ENCODE results near the gene LRP1.
A peak's percentile ranks its signal among the peaks of the same experiment; 100 is the strongest.

The LRP1 gene

DNA sequence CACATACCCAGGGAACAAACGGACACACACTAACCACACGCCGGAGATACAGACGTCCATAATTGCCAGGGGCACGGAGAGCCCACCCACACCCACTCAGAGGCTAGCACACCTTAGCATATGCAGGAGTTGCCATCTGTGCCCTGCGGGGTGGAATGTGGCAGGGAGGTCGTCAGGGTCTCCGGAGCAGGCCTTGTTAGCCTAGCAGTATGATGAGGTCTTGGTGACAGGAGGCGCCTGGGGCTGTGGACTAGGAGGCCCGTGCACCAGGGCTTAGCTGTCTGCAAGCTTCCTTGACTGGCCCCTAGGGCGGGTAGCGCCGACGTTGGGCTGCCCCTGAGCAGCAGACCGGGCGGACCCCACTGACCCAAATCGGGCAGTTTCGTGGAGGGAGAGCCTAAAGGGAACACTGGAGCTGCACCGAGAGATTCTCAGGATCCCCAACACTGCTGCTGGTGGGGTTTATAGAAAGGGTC, 112.7 kb downstream of the LRP1 start:
- DNase-seq, result peak; percentile 75

DNA sequence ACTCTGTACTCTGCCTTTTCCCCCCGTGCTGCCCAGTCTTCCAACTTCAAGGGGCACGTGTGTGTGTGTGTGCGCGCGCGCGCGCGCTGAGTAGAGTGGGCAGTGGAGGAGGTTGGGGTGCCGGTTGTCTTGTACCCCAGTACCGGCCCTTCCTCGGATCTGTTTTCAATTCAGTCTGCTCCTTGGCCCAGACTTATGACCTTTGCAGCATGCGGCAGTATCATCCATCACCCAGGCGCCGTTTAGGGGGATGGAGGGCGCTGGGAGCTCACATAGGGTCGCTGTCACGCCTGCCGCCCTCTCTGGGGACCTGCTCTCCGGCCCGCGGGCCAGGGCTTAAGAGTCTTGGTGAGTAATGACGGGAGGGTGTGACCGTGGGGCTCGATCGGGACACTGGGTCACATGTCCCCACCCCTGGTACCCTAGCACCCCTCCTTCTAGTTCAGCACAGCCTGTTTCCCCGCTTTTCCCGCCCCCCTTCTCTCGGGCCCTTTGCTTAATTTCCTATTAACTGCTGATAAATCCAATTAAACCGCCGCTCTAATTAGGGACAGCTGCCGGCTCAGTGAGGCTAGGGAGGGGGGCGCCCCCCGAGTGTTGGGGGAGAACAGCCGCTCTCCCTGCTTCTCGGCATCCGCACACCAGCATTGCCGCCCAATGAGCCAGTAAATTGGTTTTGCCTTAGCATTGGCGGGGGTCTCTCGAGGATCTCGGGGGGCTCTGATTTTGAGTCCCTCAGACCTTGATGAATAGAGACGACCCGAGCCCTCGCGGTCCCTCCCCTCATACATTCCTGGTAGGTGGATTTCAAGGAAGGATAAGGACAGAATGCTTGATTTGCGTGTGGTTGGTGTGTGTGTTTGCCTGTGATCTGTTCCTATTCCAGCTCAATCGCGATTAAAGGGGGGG, 113.4 kb downstream of the LRP1 start:
- peak; percentile 50 for DNase-seq

DNA sequence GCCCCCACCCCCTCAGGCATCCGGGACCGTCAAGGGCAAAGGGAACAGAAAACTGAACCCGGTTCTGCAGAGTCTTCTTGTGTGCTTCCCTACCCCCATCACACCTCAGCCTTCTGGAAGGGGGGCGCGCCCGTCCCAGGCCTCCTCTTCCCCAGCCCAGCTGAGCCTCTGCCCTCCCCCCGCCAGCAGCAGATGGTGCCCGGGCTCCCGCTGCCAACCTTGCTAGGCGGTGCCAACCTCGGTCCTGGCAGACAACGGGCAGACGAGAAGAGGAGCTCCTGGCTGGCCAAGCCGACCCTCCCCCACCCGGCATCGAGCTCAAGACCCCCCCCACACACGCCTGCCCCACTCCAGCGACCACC, 114.0 kb downstream of the LRP1 start:
- peak; percentile 92 for DNase-seq

DNA sequence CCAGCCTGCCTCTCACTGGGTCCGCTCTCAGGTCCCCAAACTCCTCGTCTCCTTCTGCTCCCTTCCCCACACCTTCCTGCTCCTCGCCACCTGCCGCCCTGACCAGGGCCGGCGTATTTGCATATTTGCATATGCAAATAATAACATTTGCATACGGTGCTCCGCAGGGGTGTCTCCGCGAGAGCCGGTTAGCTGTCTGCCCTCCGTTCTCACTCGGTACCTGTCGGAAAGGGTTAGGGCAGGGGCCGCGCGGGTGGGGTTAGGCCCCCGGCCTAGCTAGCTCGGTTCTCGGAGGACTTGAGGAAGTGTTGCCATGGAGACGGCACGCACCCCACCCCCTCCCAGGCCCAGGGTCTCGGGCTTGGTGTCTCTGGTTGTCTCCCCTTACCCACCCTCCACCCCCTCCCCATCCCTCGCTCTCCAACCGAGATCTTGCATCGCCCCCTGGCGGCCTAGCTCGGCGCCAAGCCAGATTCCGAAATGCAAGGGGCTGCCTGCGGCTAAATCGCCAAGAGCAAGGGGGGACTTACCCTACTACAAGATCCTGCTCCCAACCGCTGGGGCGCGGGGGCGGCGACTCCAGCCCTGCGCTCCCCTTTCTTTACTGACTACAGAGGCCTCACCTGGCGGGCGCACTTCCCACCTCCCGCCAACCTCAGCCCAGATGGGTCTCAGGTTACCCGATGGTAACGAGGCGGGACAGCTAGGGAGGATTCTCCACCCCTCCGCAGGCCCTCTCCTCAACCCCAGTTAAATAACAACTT, 114.6 kb downstream of the LRP1 start:
- peak; percentile 96 for DNase-seq

DNA sequence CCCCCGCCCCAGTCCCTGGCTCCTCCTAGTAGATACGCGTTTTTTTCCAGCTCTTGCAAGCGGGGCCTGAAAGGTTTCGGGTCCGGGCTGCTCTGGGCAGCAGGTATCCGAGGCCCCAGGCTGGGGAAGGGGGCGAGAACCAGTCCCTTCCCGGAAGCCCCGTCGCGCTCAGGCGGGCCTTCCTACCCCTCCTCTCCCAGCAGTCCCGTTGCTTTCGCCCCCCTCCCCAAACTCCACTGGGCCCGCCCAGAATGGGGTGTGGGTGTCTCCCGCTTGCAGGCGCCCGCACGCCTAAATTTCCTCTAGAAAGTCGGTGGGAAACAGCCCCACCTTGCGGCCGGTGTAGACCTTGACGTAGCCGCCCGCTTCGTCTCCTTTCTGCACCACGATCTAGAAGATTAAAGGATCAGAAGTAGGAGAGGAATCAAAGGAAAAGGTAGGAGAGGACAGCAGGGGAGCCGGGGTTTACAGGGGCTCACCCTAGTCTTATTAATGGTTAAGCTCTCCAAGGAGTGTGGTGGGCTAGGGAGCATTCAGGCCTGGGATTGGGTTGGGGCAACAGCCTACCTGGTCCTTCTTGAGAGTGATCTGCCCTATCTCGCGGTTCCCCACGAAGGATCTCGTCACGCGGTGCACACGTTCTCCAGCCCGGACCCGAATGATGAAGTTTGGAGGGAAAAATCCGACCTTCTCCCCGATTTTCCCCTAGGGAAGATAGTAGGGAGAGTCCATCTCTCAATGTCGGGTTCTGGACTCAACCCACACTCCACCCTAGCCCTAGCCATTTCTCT, 115.4 kb downstream of the LRP1 start:
- DNase-seq, result peak; percentile 85

DNA sequence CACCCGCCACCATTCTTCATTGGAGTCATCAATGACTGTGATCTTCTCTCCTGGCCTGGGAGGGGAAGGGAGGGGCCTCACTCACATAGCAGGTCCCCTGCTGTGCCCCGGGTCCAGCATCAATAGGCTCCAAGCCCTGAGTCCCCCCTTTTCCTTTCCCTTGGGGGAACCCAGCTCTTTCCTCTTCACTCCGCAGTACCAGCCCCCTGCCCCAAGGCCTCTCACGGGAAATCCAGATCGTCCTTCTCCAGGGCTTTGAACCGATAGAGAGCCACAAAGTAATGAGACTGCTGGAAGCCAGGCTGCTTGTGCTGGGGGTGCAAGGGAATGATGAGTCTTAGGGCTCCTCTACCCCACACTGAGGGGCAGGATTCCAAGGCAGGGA, 116.0 kb downstream of the LRP1 start:
- no peak for DNase-seq

DNA sequence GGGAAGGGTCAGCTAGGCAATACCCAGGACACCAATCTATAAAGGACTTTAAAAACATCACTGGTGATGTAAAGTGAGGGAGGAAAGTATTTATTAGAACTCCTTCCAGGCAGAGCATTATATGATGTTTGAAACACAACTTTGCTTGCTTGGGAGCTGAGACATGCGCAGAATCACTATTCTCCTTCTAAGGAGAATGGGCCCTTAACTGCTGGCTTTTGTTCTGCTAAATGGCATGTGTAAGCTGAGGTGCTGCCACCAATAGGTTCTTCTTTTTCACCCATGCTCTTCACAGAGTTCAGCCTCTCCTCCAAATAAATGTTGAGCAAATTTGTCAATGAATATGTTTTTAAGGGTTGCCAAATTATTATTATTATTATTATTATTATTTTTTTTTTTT, 118.8 kb downstream of the LRP1 start:
- no peak for DNase-seq

DNA sequence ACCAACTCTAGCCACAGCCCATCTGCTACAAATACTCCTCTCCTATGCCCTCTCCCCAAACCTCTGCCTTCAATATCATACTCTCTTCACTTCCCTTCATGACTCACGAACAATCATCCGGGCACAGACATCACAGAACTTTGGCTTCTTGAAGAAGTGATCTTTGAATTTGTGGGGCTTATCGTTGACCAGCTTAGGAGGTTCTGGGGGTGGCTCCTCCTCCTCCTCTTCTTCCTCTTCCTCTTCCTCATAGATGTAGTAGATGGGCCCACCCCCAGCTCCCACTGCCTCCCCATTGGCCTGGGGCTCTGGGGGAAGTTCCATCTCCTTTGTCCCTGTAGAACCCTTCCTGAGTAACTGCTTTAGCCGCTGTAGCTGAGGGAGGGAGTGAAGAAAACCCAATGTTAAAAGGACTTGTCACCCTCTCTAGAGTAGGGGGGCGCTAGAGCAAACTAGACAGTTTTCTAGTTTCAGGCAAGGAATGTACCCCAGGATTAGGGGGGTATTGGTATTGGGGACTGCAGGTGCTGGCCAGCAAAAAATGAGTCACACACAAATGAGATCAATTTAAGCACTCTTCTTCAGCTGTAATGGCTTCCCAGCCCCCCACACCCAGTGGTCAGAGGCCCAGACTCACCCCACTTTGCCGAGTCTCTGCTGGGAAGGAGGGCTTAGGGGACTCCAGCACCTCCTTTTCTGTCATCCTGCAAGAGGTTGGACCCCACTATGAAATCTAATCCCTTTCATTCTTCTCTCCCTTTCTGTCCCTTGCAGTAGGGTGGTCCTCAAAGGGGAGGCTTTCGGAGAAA, 120.9 kb downstream of the LRP1 start:
- no peak for DNase-seq

DNA sequence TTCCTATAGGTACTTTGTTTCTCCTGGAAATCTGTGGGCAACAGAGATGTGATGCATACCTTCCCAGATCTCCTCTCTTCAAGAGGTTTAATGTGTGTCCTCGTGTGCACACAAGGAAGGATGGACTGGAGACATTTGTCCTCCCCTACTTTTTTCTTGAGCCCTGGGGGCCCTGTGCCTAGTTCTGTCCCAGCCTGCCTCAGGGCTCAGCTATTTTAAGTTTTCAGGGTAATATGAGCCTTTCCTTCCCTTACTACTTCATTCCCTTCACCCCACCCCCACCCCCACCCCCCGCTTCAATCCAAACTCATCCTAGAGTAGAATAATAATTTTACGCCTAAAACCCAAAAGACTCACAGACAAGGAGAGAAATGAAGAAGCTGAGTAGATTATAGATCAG, 122.3 kb downstream of the LRP1 start:
- no peak for DNase-seq

DNA sequence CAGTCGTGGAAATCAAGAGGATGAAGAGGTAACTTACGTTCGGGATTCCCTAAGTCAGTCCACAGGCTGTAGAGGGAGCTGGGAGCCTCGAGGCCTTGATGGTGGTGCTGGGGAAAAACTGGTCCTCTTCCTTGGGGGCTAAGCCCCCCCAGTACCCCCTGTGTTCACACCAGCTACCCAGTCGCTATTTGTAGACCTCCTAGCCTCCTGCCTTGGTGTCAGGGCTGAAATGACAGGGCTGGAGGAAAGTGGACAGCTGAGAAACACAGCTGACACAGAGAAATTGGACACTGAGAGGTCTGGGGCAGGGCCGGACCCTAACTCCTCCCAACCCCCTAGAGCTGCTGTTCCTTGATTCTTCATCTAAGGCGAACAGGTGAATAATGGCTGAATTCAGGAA, 122.7 kb downstream of the LRP1 start, which contains the start of gene STAC3:
TSS of gene STAC3 (minus strand) at position 232 of the 400 bp plus-strand sequence. CDS start 1,551 bp downstream, outside the sequence.
- no peak for DNase-seq

DNA sequence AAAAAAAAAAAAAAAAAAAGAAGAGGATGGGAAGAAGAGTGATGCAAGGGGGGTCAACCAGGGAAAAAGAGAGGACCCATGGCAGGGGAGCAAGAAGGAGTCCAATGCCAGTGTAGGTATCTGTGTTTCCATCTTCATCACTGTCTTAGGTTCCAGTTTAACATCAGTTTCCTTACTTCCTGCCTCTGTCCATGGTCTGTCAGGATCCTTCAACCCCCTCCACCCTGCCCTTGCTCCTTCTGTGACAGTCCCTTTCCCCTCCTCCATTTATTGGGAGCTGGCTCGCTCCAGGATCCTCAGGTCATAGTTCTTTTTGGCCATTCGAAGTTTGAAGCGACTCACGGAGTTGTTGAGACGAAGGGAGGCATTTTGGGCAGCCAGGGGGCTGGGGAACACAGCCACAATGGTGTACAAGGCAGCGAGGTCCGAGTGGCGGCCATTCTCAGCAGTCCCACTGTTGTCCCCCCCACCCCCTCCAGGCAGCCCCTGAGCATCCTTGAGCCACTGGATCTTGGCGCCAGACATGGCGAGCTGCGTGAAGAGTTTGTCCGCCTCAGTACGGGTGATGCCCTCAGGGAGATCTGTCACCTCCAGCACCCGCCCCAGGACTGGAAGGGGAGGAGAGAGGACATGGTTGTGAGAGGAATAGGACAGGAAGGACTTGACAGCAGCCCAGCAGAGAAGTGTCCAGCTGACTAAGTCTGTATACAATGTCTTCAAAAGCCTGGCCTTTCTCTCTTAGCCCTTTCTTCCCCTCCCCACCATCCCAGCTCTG, 126.4 kb downstream of the LRP1 start:
- DNase-seq, result no peak

DNA sequence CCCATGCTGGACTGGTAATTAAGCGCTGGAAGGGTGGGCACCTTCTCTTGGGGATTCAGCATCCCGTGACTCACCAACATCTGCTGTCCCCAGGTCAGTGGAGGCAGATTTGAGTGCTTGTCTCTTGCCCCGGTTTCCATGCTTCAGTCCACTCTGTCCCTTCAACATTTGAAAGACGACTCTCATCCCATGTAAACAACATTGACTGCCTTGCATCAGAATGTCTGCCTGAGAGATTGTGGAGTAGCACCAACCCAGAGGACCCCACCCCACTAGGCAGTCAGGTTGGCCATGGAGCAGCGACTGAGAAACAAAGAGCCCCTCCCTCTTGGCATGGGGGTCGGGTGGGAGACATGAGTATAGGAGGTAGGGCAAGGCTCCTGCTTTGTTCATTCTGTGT, 127.6 kb downstream of the LRP1 start:
- no peak for DNase-seq

DNA sequence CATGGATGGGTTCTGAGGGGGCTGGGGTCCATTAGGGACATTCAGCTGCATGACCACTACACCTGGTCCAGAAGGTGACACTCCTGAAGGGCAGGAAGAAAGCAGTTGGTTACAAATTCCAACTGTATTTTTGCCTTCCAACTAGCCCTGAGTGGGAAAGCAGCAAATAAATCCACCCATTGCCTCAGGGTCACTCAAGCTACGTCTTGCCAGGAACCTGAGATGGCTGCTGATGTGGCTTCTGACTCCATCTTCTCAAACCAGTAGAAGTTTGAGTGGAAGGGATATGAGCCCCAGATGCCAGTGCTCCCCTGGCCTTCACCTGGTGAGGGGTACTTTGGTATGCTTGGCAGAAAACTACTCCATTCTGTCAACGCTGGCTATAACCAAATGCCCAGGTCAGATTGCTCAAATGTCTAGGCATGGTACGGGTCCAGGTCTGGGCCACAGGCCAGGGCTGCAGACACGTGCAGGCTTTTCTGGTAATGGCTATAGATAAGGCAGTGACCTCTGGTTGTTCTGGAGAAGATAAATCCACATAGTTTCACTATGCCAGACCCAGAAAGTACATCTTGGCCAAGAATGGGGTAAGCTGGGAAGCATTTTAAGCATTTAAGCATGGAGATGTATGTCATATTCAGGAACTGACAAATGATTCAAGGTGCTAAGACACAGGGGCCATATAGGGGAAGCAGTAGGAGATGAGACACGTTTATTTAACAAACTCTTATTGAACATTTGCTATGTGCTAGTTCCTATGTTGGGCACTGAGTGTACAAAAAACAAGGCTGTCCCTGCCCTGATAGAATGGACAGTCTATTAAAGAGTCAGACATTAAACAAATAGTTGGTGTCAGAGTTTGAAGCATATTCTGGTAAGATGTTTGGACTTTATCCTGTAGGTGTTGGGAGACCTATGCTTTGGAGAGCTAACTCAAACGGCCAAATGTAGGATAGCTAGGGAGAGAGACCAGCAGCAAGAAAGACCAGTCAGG, 131.0 kb downstream of the LRP1 start:
- DNase-seq, result no peak

DNA sequence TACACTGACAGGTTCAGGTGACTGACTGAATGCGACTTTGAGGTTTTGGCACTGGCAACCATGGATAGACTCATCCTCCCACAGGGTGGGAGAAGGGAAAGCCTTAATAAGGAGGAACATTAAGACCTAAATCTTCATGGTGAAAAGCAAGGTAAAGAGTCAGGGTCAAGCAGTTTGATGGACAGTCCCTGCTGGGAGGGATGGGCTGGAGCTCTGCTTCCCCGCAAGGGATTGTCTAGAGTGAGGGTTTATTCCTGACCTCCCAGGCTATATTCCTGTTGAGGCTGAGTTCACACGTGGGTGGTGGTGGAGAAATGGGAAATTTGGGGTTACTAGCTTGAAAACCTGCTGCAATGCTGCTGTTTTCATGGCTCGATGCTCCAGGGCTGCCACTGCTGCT, 132.1 kb downstream of the LRP1 start:
- DNase-seq, result no peak

DNA sequence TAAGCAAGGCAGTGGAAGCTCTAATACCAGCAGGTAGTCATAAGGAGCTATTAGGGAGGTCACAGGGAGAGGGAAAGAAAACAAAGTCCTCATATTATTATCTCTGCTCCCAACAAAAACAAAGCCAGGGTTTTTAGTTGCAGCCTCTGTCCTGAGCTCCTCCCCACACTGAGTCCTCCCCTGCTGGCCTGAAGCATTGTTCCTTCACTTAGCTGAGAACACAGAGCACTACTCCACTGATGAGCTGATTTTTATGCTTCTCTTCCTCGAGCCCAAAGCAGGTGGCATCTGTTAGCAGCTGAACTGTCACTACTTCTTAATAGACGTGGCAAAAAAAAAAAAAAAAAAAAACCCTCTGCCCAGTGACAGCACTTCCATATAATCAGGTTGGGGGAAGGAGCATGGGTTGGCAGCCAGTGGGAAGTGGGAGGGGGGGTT, 133.2 kb downstream of the LRP1 start:
- peak; percentile 93 for DNase-seq

DNA sequence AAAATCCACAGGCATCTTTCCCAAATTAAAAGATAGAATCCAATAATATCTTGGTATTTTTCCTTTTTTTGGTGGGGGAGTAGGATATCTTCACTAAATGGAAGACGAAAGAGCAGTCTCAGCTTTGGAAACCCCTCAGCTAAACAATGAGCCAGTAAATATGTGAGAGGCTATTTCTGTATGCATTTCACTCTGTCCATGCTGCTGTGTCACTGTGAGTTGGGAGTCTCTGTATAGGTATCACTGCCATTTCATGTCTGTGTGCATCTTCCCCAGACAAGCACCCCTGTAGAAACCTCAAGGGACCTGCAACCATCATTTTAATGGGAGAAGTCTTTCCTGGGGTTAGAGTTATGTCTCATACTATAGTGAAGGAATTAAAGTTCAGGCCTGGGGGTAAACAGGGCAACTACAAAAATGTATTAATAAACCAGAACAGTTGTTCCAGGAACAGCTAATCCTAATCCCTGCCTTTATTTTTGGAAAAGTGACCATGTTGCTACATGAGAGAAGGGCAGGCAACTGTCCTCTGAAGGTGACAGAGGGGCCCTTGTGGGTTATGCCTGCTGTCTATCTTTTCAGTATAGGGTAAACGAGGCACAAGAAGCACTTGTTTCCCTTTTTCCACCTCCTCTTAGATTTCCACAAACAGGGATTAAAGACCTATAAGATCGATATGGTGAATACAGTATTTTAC, 134.0 kb downstream of the LRP1 start:
- no peak for DNase-seq

Measured in NCI-H2171 treated with DMSO at 0.1 percent for 48 hours (cell line).